A673 (cell line): ENCODE data around the gene PARD3. TPM values are rescaled to one million over a fixed set of nuclear protein-coding genes. Genes with fewer than 3 reads are reported as not detected.

ENCODE experiments used
- BruUV-seq: library from RNA; stranded (reverse); fragments of 400-500 nt; replicated peaks from 2 replicates; lab custom pipeline; 2021; lab: Mats Ljungman, UMichigan
- CTCF ChIA-PET: fragments of 300-600 bp; sonication (Branson Sonifier 250); formaldehyde crosslinking; loops from one replicate; lab custom pipeline; 2022; ENCODE audit warnings: antibody characterized with exemption; lab: Charles Lee
- POLR2A ChIA-PET: fragments of 300-600 bp; sonication (Branson Sonifier 250); formaldehyde crosslinking; loops from one replicate; lab custom pipeline; 2022; ENCODE audit warnings: antibody characterized with exemption; ENCODE audit not compliant: low non-redundant PET; lab: Charles Lee
- DNase-seq: peaks from one replicate; pipeline ENCODE4 v3.0.0-alpha.2; 2015; ENCODE audit warnings: low spot score
- H3K27ac ChIP-seq: fragments of 200-600 bp; sonication (generic); 2 replicates; pipeline ENCODE4 v1.5.1; 2016; ENCODE audit warnings: mixed run types, low read depth, mild to moderate bottlenecking, mixed read lengths, antibody characterized with exemption, low read length; ENCODE audit not compliant: poor library complexity, severe bottlenecking
- H3K27me3 ChIP-seq: fragments of 200-600 bp; sonication (generic); replicated peaks from 2 replicates; pipeline ENCODE4 v1.6.1; 2017; ENCODE audit warnings: mixed run types, low read depth, mild to moderate bottlenecking, mixed read lengths, antibody characterized with exemption, low read length; ENCODE audit not compliant: insufficient read depth, poor library complexity
- H3K36me3 ChIP-seq: fragments of 200-600 bp; sonication (generic); 2 replicates; pipeline ENCODE4 v1.6.1; 2016; ENCODE audit warnings: mixed run types, mild to moderate bottlenecking, mixed read lengths, antibody characterized with exemption, low read length; ENCODE audit not compliant: insufficient read depth, poor library complexity, severe bottlenecking
- H3K4me1 ChIP-seq: fragments of 200-600 bp; sonication (generic); 2 replicates; pipeline ENCODE4 v1.6.1; 2017; ENCODE audit warnings: mixed run types, mild to moderate bottlenecking, mixed read lengths, antibody characterized with exemption, low read length; ENCODE audit not compliant: insufficient read depth, poor library complexity, severe bottlenecking
- H3K4me3 ChIP-seq: fragments of 200-600 bp; sonication (generic); 2 replicates; pipeline ENCODE4 v1.5.1; 2016; ENCODE audit warnings: low read depth, mixed run types, mild to moderate bottlenecking, mixed read lengths, low read length; ENCODE audit not compliant: poor library complexity, severe bottlenecking
- H3K9me3 ChIP-seq: fragments of 200-600 bp; sonication (generic); 2 replicates; pipeline ENCODE4 v1.6.1; 2016; ENCODE audit warnings: mixed run types, low read depth, mild to moderate bottlenecking, mixed read lengths, antibody characterized with exemption, low read length; ENCODE audit not compliant: poor library complexity, severe bottlenecking
- CTCF ChIP-seq: fragments of 300-800, 200-600 bp; sonication (generic); conservative IDR thresholded peaks from 2 replicates; pipeline ENCODE4 v1.5.1; 2017; ENCODE audit warnings: low read depth, mild to moderate bottlenecking, antibody characterized with exemption, low read length, moderate library complexity, mixed read lengths
- EZH2 ChIP-seq: fragments of 200-600 bp; sonication (generic); IDR thresholded peaks from 2 replicates; pipeline ENCODE4 v1.6.1; 2017; ENCODE audit warnings: borderline replicate concordance, low read depth, mild to moderate bottlenecking, mixed read lengths, antibody characterized with exemption, low read length; ENCODE audit not compliant: poor library complexity, severe bottlenecking
- intact Hi-C: fragments of 100-400 bp; cut with micrococcal nuclease; formaldehyde crosslinking; loops from one replicate; pipeline ENCODE4 v1.10.0; 2022; ENCODE audit not compliant: unreplicated experiment
- total RNA-seq: library from RNA; stranded (reverse); gene quantifications from 2 replicates; pipeline ENCODE4 v1.2.3, GENCODE V29; 2021

Gene PARD3
- total RNA-seq, 1 experiment from 2014 or later: 28.0 TPM

DNA sequence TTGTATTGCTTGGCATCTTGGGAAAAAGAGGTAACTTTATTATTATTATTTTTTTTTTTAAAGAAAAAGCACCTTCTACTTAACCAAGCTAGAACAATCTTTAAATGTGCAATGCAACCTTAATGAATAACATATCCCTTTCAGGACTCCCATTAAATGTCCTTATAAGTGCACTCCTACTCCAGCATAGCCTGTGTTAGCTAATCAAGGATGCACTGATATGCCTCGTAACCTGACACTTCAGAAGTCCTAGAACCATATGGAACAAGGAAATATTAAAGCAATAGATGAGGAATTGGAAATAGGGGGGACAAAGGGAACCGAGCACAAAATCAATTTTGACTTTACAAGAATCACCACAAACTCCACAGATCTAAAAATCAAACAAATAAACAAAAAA, 522.4 kb downstream of the PARD3 start:
- no peaks in the 10 kb centered on the region for H3K27me3 ChIP-seq
- TF ChIP-seq CTCF: no peak
- TF ChIP-seq EZH2: no peak
- POLR2A ChIA-PET: no interaction called here
- no peak for DNase-seq
- no TSS peak for BruUV-seq
- H3K27ac ChIP-seq: no peak overlapping the region
- H3K4me1 ChIP-seq: peaks cover 4% of the 10 kb centered on the region
- no peaks in the 10 kb centered on the region for H3K36me3 ChIP-seq
- no peak overlapping the region for H3K4me3 ChIP-seq
- CTCF ChIA-PET: no interaction called here
- no peaks in the 10 kb centered on the region for H3K9me3 ChIP-seq
- intact Hi-C loops: no loop called here

GRCh38 chr10:34292194-34292565, 522.9 kb downstream of the PARD3 start:
- Histone ChIP-seq H3K9me3 (no peaks in the 10 kb centered on the region), H3K36me3 (no peaks in the 10 kb centered on the region), H3K27me3 (no peaks in the 10 kb centered on the region), H3K4me1 (peaks cover 4% of the 10 kb centered on the region), H3K27ac (no peak overlapping the region), H3K4me3 (no peak overlapping the region)
- intact Hi-C loops: no loop called here
- TF ChIP-seq CTCF: no peak
- no peak for TF ChIP-seq EZH2
- POLR2A ChIA-PET: no interaction called here
- BruUV-seq: no TSS peak
- CTCF ChIA-PET: no interaction called here
- no peak for DNase-seq

DNA sequence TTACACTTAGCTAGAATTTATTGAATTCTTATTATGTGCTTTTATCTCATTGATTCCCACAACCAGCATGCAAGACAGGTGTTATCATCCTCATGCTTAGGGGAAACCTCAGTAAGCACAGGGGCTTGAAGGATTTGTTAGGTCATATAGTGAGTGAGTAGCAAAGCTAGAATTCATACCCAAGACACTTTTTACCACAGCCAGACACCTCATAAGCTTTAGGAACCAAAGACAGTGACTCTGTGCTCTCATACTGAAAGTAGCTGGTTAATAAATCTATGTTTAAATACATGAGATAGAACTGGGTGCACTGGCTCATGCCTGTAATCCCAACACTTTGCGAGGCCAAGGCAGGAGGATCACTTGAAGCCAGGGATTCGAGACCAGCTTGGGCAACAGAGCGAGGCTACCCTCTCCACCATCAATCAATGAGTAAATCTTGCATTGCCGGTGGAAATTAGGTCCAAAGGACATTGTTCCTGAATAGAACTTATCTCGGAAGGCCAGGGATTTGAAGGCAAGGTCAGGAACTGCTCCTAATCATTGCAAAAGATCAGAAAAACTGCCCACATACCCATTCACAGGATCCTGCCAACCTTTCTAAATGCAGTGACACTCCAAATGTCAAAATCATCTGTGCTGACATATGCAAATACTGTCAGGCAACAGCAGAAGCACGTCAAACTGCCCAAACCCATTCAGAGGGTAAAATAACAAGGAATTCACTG, 523.5 kb downstream of the PARD3 start:
- no peaks in the 10 kb centered on the region for H3K27me3 ChIP-seq
- intact Hi-C loops: no loop called here
- DNase-seq: no peak
- TF ChIP-seq CTCF (no peak), EZH2 (no peak)
- no peaks in the 10 kb centered on the region for H3K9me3 ChIP-seq
- no peak overlapping the region for H3K27ac ChIP-seq
- ChIA-PET CTCF (no interaction called here), POLR2A (no interaction called here)
- H3K36me3 ChIP-seq: no peaks in the 10 kb centered on the region
- H3K4me1 ChIP-seq: peaks cover 4% of the 10 kb centered on the region
- BruUV-seq: no TSS peak
- H3K4me3 ChIP-seq: no peak overlapping the region
